ENCODE data around the gene TRIM42.

TRIM42 gene

GRCh38 chr3:140677764-140678163 is at the start of gene TRIM42:
Gene TRIM42 (plus strand): TSS chr3:140678064. CDS start chr3:140678230, 166 bp downstream.
- DNase-seq: no peak

- DNase-seq: no peak
Observed at GRCh38 chr3:140628606-140629005, 49.3 kb upstream of the TRIM42 start.

DNA sequence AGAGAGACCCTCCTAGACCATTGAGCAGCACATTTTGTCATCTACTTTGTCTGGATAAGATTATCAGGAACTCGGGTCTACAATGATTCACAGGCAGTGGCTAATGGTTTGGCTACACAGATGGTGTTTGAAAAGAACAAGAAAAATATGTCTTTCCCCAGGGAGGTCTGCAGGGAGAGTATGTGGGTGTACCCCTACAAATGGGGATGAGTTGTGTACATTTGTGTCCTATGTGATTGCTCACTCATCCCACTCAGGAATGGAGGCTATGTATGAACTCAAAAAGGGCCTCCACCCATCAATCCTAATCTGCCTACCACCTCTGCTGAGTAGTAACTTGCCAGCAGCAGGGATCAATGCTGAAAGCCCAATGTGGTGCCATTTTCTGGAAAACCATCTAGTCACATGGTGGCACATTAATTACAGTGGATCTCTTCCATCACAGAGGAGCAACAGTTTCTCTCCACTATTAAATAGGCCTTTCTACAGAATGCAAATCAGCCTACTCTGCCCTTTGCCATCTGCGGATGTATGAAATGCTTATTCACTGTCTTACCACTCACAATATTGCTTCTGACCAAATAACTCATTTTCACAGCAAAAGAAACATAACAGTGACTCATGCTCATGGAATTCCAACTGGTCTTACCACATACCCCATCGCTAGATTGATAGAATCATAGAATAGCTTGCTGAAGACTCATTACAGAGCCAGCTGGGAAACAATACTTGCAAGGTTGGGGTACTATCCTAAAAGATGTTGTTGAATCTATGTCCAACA is 48.3 kb upstream of the TRIM42 start:
- DNase-seq: no peak

GRCh38 chr3:140630366-140630765 is 47.5 kb upstream of the TRIM42 start:
- DNase-seq: no peak

GRCh38 chr3:140630866-140631265 is 47.0 kb upstream of the TRIM42 start:
- DNase-seq: no peak

- no peak for DNase-seq
Observed at GRCh38 chr3:140635276-140635675, 42.6 kb upstream of the TRIM42 start.

DNA sequence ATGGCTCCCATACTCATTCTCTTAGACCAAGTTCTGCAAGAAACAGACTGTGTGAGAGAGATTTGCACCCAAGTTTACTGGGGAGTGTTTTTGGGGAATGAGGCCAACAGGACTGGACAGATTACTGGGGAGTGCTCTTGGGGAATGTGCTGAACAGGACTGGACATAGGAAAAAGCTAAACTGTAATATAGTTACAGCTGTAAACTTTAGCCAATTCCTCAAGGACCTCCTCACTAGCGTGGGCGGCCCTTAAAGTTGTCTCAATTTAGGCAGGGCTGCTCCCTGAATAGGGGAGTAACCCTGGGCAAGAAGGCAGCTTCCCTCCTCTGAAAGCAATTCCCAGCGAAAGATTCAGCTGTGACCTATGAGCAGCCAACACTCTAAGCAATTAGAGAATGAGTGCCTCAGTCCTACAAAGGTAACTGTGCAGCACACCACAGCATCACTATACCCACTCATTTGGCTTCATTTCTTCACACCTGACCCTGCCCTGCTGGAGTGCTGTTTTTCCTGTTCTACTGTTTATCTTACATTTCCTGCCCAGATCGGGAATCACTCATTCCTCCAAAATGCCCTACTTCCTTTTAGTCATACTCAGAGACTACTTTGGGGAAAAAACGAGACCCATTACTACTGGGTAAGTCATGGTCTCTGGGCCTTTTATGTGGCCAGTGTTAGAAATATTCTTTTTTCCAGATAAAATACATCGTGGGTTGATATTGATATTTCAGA is 41.3 kb upstream of the TRIM42 start:
- no peak for DNase-seq

- no peak for DNase-seq
Observed at GRCh38 chr3:140651287-140651686, 26.6 kb upstream of the TRIM42 start.

- no peak for DNase-seq
Observed at GRCh38 chr3:140655678-140656077, 22.2 kb upstream of the TRIM42 start.

- no peak for DNase-seq
Observed at GRCh38 chr3:140664111-140664510, 13.8 kb upstream of the TRIM42 start.

- no peak for DNase-seq
Observed at GRCh38 chr3:140682586-140682985, 4.7 kb downstream of the TRIM42 start.

GRCh38 chr3:140686128-140686527 is 8.3 kb downstream of the TRIM42 start:
- no peak for DNase-seq

DNA sequence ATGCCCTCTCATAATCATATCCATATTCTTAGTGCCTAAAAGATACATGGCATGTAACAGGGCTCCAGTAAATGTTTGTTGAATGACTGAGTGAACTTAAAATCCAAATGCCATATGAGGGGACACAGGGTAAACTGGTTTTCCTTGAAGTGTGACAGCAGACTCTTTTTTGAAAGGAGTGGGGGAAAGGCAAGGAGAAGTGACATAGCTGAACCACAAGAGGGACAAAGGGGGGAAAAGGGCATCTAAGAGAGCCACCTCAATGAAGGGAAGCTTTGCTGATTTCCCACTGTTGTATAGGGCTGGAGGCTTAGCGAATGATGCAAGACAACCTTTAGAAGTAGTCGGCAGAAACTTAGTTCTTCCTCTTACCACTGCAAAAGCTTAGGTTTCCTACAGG is 9.1 kb downstream of the TRIM42 start:
- no peak for DNase-seq

GRCh38 chr3:140695361-140696061 is 17.6 kb downstream of the TRIM42 start:
- no peak for DNase-seq

GRCh38 chr3:140699516-140700231 is 21.8 kb downstream of the TRIM42 start:
- DNase-seq: no peak

DNA sequence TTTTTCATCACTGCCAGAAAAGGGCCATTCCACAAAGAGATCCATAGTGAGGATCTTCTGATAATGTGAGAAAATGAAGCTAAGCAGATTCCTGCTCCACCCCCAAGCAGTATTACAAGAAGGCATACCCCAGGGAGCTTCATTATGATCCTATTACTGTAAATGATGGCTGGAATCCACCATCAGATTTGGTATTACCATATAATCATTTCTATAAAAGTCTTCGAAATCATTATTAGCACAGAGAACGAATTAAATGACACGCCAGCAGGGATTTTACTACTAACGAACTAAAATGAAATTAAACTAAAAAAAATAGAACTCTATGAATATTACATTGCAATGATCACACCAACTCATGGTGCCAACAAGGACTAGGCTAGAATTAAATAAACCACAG is 24.4 kb downstream of the TRIM42 start:
- no peak for DNase-seq

GRCh38 chr3:140703496-140703895 is 25.6 kb downstream of the TRIM42 start:
- no peak for DNase-seq

DNA sequence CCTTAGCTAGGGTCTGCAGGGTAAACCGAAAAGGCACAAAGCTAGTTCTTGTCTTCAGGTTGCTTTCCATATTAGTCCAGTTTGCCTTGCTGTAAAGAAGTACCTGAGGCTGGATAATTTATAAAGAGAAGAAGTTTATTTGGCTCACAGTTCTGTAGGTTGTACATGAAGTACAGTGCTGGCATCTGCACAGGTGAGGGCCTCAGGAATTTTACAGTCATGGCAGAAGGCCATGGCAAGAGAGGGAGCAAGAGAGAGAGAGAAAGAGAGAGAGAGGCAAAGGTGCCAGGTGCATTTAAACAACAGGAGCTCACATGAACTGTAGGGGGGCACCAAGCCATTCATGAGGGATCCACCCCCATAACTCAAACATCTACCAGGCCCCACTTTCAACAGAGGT is 26.9 kb downstream of the TRIM42 start:
- DNase-seq: no peak

GRCh38 chr3:140705954-140706353 is 28.1 kb downstream of the TRIM42 start:
- no peak for DNase-seq

DNA sequence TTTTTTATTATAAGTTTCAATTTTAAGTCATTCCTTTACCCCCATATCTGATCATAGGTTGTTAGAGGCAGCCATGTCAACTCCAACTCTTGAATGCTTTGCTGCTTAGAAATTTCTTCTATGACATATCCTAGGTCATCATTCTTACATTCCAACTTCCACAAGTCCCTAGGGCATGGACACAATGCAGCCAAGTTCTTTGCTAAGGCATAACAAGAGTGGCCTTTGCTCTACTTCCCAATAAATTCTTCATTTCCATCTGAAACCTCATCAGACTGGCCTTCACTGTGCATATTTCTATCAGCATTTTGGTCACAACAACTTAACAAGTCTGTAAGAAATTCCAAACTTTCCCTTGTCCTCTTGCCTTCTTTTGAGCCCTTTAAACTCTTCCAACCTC is 28.5 kb downstream of the TRIM42 start:
- DNase-seq: no peak

DNA sequence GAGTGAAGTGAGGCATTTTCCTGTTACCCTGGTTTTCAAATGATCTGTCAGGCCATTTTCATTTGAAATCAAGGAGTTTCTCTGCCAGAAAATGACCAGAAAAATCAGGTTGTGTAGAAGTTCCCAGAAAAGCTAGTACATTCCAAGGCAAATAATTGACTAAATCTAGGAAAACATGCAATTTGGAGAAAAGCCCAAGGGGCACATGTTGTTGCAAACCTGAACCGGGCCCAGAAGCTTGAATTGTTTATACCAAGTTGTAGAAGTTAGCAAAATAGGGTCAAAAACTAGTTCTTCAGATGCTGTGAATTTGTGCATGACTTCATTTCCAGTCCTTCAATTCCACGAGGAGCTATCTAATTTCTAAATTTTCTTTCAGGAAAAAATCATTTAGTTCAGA is 31.0 kb downstream of the TRIM42 start:
- no peak for DNase-seq

DNA sequence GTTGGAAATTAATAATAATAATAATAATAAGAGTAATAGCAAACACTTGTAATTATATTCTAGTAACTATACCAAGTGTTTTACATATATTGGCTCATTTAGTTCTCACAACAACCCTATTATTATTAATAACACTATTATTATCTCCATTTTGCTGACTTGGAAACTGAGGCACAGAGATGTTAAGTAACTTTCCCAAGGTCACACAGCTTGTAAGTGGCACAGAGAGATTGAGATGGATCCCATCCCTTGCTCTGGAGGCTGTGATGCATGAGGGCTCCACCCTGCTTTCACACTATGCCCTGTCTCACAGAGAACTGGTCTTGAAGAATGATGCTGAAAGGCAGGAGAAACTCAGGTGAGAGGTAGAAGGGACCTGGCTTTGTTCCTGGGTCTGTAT is 31.9 kb downstream of the TRIM42 start:
- DNase-seq: no peak

- no peak for DNase-seq
Observed at GRCh38 chr3:140710711-140711389, 33.0 kb downstream of the TRIM42 start.
